ENCODE data around the gene IFNK.

- TF ChIP-seq CTCF (IDR thresholded peaks at IDR 0.05; ENCODE audit: insufficient read depth, low read length, poor library complexity, severe bottlenecking) (no peak), EZH2phosphoT487 (conservative IDR thresholded peaks at IDR 0.05; ENCODE audit: low read length) (no peak)
Observed at GRCh38 chr9:27542508-27542907, 18.4 kb downstream of the IFNK start.

All from SU-DHL-6 (cell line).